Activated T-helper 2 cell treated with anti-CD3 and anti-CD28 coated beads, Interferon-gamma antibody, Interleukin-2, Interleukin-4, amounts not matched to agents 10 μg/mL and 5 μg/mL and 100 μg/mL, durations not matched to agents 14 hours and 24 hours and 36 hours (primary cell): Measurements from ENCODE around the gene SALL2. TPM values are rescaled to one million over a fixed set of nuclear protein-coding genes. Genes with fewer than 3 reads are reported as not detected.
"Not testable (repeated sequence)": the region's sequence is repeated elsewhere in the genome, so short reads cannot be mapped to it uniquely, and the experiment has no call there.

Experiments
- DNase-seq: peaks from one replicate; pipeline ENCODE4 v3.0.0; 2021; ENCODE audit warnings: low spot score
- H3K27ac Mint-ChIP-seq: one replicate; pipeline ENCODE4 v1.8.0; 2021; ENCODE audit warnings: mixed read lengths
- H3K27me3 Mint-ChIP-seq: one replicate; pipeline ENCODE4 v1.8.0; 2021; ENCODE audit warnings: low read depth, mixed read lengths
- H3K36me3 Mint-ChIP-seq: one replicate; pipeline ENCODE4 v1.8.0; 2021; ENCODE audit warnings: low read depth, mixed read lengths
- H3K4me1 Mint-ChIP-seq: one replicate; pipeline ENCODE4 v1.8.0; 2021; ENCODE audit warnings: low read depth, mixed read lengths
- H3K4me3 Mint-ChIP-seq: one replicate; pipeline ENCODE4 v1.8.0; 2021; ENCODE audit warnings: low read depth, mild to moderate bottlenecking, moderate library complexity, mixed read lengths
- H3K9me3 Mint-ChIP-seq: one replicate; pipeline ENCODE4 v1.8.0; 2021; ENCODE audit warnings: mixed read lengths
- intact Hi-C: fragments of 100-400 bp; cut with micrococcal nuclease; formaldehyde crosslinking; loops from one replicate; pipeline ENCODE4 v1.15.1; 2023
- total RNA-seq: library from RNA; stranded (reverse); gene quantifications from 2 replicates; pipeline ENCODE4 v1.2.3, GENCODE V29; 2022

The SALL2 gene
- total RNA-seq = 2.6 and 2.7 TPM in 2 replicates

- intact Hi-C loops = loop anchor here (1.0 kb wide), 1 partner anchor 15 kb away; the partner anchor contains the start of gene METTL3
- Mint-ChIP-seq H3K9me3 (no peaks in the 10 kb centered on the region), H3K36me3 (no peaks in the 10 kb centered on the region), H3K27ac (peak within 1 kb of the TSS; percentile 56), H3K4me3 (peak within 1 kb of the TSS; percentile 89), H3K27me3 (peaks cover 14% of the 10 kb centered on the region), H3K4me1 (peaks cover 13% of the 10 kb centered on the region)
- DNase-seq = peak; percentile 39
These were observed at the start of gene SALL2 for GRCh38 chr14:21525962-21526671. Gene SALL2, minus strand, starts transcription at chr14:21526346. Its CDS starts 219 bp downstream, at chr14:21526127.

- H3K9me3 Mint-ChIP-seq = no peaks in the 10 kb centered on the region
- peaks cover 13% of the 10 kb centered on the region for H3K27me3 Mint-ChIP-seq
- no peaks in the 10 kb centered on the region for H3K4me1 Mint-ChIP-seq
- H3K36me3 Mint-ChIP-seq = no peaks in the 10 kb centered on the region
- no peak for DNase-seq
- no peak overlapping the region for H3K27ac Mint-ChIP-seq
- no peak overlapping the region for H3K4me3 Mint-ChIP-seq
- intact Hi-C loops = no loop called here
These were observed 49.5 kb upstream of the SALL2 start for GRCh38 chr14:21575661-21576060.

- DNase-seq = no peak
- intact Hi-C loops = no loop called here
These were observed 46.5 kb upstream of the SALL2 start for GRCh38 chr14:21572604-21573003.

GRCh38 chr14:21558703-21559170 lies 32.6 kb upstream of the SALL2 start:
- Mint-ChIP-seq H3K9me3 (no peaks in the 10 kb centered on the region), H3K36me3 (no peaks in the 10 kb centered on the region), H3K4me1 (peaks cover 4% of the 10 kb centered on the region), H3K4me3 (no peak overlapping the region), H3K27me3 (no peaks in the 10 kb centered on the region), H3K27ac (no peak overlapping the region)
- intact Hi-C loops = loop anchor here (5.0 kb wide), 1 partner anchor 101 kb away; the partner anchor contains the start of gene CHD8
- no peak for DNase-seq

More at GRCh38 chr14:21572604-21573003, 46.5 kb upstream of the SALL2 start:
- Mint-ChIP-seq H3K36me3 (no peaks in the 10 kb centered on the region), H3K27ac (no peak overlapping the region), H3K27me3 (peaks cover 11% of the 10 kb centered on the region), H3K9me3 (no peaks in the 10 kb centered on the region), H3K4me1 (no peaks in the 10 kb centered on the region), H3K4me3 (no peak overlapping the region)

GRCh38 chr14:21557084-21557901 lies 31.1 kb upstream of the SALL2 start:
- H3K27ac Mint-ChIP-seq = peak overlapping the region; percentile 19
- H3K9me3 Mint-ChIP-seq = no peaks in the 10 kb centered on the region
- DNase-seq = peak; percentile 55
- H3K36me3 Mint-ChIP-seq = no peaks in the 10 kb centered on the region
- no peak overlapping the region for H3K4me3 Mint-ChIP-seq
- no peaks in the 10 kb centered on the region for H3K27me3 Mint-ChIP-seq
- peaks cover 4% of the 10 kb centered on the region for H3K4me1 Mint-ChIP-seq
- intact Hi-C loops = loop anchor here (1.0 to 5.0 kb wide), 4 partner anchors 59 to 142 kb away; partner anchors contain the start of genes CHD8 and TOX4

- no peak overlapping the region for H3K4me3 Mint-ChIP-seq
- no peak overlapping the region for H3K27ac Mint-ChIP-seq
- H3K27me3 Mint-ChIP-seq = no peaks in the 10 kb centered on the region
- intact Hi-C loops = loop anchor here (1.0 to 5.0 kb wide), 4 partner anchors 58 to 142 kb away; partner anchors contain the start of genes CHD8 and TOX4
- no peak for DNase-seq
- no peaks in the 10 kb centered on the region for H3K9me3 Mint-ChIP-seq
- no peaks in the 10 kb centered on the region for H3K36me3 Mint-ChIP-seq
- peaks cover 4% of the 10 kb centered on the region for H3K4me1 Mint-ChIP-seq
These were observed 30.4 kb upstream of the SALL2 start for GRCh38 chr14:21556378-21557083.

DNA sequence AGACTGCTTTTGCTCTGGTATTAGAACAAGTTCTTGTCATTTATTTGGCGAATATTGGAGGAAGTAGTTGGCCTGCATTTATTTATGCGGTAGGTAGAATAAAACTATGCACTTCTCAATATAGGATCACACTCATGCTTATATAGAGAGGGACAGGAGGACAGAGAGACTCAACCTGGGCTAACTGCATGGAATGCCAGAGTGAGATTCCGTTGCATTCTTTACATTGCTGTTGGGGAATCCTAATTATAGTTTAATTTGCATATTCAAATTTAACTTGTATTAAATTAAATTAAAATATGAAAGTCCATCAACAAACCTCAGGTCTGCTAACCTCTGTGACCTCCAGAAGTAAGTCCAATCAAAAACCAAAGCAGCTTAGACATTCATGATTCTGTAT lies 27.1 kb upstream of the SALL2 start:
- intact Hi-C loops = no loop called here
- no peak for DNase-seq
- no peaks in the 10 kb centered on the region for H3K9me3 Mint-ChIP-seq
- H3K4me1 Mint-ChIP-seq = peaks cover 4% of the 10 kb centered on the region
- no peaks in the 10 kb centered on the region for H3K36me3 Mint-ChIP-seq
- no peaks in the 10 kb centered on the region for H3K27me3 Mint-ChIP-seq
- no peak overlapping the region for H3K27ac Mint-ChIP-seq
- H3K4me3 Mint-ChIP-seq = no peak overlapping the region

DNA sequence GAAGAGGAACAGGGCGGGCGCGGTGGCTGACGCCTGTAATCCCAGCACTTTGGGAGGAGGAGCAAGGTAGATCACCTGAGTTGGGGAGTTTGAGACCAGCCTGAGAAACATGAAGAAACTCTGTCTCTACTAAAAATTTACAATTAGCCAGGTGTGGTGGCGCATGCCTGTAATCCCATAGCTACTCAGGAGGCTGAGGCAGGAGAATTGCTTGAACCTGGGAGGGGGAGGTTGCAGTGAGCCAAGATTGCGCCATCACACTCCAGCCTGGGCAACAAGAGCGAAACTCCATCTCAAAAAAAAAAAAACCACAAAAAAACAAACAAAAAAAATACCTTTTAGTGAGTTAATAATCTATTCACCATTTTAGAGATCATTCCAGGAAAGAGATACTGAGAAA lies 18.4 kb upstream of the SALL2 start:
- DNase-seq, H3K27me3 Mint-ChIP-seq: not testable (repeated sequence)

GRCh38 chr14:21543963-21544362 lies 17.8 kb upstream of the SALL2 start:
- Mint-ChIP-seq H3K9me3 (no peaks in the 10 kb centered on the region), H3K4me3 (no peak overlapping the region), H3K27ac (no peak overlapping the region), H3K27me3 (peaks cover 14% of the 10 kb centered on the region), H3K4me1 (no peaks in the 10 kb centered on the region), H3K36me3 (no peaks in the 10 kb centered on the region)
- no peak for DNase-seq
- intact Hi-C loops = no loop called here

More for the DNA sequence above, 18.4 kb upstream of the SALL2 start:
- H3K36me3 Mint-ChIP-seq, H3K9me3 Mint-ChIP-seq, H3K27ac Mint-ChIP-seq, intact Hi-C loops, H3K4me1 Mint-ChIP-seq, H3K4me3 Mint-ChIP-seq: not testable (repeated sequence)

DNA sequence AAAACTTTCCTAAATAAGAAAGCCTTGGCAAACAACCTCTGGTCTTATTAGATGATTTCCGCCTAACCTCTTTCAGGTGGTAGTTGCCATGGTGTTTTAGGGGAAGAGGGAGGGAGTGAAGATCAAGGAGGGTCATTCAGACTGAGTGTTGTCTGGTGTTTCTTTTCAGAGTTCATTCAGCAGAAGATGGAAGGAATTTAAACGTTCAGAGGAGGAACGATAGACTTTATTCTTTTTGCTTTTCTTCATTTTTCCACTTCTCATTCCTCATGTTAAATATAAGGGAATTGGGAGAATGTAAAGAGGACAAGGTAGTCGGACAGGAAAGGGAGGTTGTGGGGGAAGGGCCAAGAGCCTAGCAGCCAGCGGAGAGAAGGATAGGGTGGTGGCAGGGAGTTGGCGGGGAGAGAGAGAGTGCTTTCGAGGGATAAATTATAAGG lies 17.4 kb upstream of the SALL2 start:
- Mint-ChIP-seq H3K9me3 (no peaks in the 10 kb centered on the region), H3K27ac (no peak overlapping the region), H3K36me3 (no peaks in the 10 kb centered on the region), H3K4me1 (no peaks in the 10 kb centered on the region), H3K4me3 (no peak overlapping the region), H3K27me3 (peaks cover 18% of the 10 kb centered on the region)
- DNase-seq = no peak
- intact Hi-C loops = no loop called here

DNA sequence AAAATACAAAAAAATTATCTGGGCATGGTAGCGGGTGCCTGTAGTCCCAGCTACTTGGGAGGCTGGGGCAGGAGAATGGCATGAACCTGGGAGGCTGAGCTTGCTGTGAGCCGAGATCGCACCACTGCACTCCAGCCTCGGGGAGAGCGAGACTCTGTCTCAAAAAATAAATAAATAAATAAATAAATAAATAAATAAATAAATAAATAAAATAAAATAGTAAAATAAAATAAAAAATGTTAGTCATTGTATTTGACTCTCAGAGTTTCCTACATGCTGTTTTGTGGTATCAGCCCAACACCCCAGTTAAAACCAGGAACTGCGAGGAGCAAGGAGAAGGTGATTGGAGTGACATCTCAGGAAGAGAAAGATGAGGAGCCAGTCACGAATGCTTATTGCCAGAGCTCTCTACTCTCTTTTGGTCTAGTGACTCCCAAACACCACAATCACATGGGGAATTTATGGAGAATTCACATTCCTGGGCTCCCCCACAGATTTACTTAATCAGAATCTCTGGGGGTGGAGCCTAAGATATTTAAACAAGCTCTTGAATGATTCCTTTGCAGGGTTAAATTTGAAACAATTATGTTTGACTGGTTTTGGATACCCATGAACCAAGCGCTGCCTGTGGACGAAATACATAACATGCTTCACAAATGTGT lies 15.4 kb upstream of the SALL2 start:
- no peaks in the 10 kb centered on the region for H3K9me3 Mint-ChIP-seq
- H3K4me1 Mint-ChIP-seq = peaks cover 5% of the 10 kb centered on the region
- peaks cover 33% of the 10 kb centered on the region for H3K27me3 Mint-ChIP-seq
- no peak for DNase-seq
- intact Hi-C loops = no loop called here
- H3K27ac Mint-ChIP-seq = no peak overlapping the region
- H3K4me3 Mint-ChIP-seq = no peak overlapping the region
- no peaks in the 10 kb centered on the region for H3K36me3 Mint-ChIP-seq
